HL-60 (cell line): ENCODE measurements around the gene CLEC2B.

Experiments used
- GABPA ChIP-seq: IDR thresholded peaks from 2 replicates; pipeline ENCODE4 v1.6.1; 2012; ENCODE audit warnings: low read depth
- POLR2AphosphoS5 ChIP-seq: IDR thresholded peaks from 2 replicates; pipeline ENCODE4 v1.6.1; 2012; ENCODE audit warnings: low read depth
- TF ChIP-seq, protein P1 (sequence below): IDR thresholded peaks from one replicate; pipeline ENCODE4 v1.5.1; 2011; ENCODE audit warnings: low read length, control low read depth, inconsistent platforms; ENCODE audit not compliant: insufficient read depth
- TF ChIP-seq, protein P2 (sequence below): IDR thresholded peaks from 2 replicates; pipeline ENCODE4 v1.6.1; 2012; ENCODE audit warnings: low read depth; ENCODE audit not compliant: insufficient replicate concordance

DNA sequence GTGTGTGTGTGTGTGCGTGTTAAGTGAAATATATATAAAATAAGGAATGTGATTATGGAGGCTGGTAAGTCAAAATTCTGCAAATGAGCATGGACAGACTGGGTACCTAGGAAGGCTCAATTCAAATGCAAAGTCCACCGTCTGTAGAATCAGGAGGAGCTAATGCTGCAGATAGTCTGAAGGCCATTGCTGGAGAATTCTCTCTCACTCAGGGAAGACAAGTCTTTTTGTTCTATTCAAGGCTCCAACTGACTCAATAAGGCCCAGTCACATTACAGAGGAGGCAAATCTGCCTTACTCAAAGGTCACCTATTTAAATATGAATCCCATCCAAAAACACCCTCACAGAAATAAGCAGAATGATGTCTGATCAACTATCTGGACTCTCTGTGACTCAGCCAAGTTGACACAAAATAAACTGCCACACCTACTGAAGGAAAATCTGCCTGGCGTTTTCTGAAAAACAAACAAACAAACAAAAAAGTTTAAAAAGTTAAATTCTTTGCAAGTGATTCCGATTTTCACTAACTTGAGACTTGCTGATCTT is 11.5 kb upstream of the CLEC2B start:
- TF ChIP-seq POLR2AphosphoS5 (no peak), GABPA (no peak)
- TF ChIP-seq, protein P1, sequence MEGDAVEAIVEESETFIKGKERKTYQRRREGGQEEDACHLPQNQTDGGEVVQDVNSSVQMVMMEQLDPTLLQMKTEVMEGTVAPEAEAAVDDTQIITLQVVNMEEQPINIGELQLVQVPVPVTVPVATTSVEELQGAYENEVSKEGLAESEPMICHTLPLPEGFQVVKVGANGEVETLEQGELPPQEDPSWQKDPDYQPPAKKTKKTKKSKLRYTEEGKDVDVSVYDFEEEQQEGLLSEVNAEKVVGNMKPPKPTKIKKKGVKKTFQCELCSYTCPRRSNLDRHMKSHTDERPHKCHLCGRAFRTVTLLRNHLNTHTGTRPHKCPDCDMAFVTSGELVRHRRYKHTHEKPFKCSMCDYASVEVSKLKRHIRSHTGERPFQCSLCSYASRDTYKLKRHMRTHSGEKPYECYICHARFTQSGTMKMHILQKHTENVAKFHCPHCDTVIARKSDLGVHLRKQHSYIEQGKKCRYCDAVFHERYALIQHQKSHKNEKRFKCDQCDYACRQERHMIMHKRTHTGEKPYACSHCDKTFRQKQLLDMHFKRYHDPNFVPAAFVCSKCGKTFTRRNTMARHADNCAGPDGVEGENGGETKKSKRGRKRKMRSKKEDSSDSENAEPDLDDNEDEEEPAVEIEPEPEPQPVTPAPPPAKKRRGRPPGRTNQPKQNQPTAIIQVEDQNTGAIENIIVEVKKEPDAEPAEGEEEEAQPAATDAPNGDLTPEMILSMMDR: no peak
- TF ChIP-seq, protein P2, sequence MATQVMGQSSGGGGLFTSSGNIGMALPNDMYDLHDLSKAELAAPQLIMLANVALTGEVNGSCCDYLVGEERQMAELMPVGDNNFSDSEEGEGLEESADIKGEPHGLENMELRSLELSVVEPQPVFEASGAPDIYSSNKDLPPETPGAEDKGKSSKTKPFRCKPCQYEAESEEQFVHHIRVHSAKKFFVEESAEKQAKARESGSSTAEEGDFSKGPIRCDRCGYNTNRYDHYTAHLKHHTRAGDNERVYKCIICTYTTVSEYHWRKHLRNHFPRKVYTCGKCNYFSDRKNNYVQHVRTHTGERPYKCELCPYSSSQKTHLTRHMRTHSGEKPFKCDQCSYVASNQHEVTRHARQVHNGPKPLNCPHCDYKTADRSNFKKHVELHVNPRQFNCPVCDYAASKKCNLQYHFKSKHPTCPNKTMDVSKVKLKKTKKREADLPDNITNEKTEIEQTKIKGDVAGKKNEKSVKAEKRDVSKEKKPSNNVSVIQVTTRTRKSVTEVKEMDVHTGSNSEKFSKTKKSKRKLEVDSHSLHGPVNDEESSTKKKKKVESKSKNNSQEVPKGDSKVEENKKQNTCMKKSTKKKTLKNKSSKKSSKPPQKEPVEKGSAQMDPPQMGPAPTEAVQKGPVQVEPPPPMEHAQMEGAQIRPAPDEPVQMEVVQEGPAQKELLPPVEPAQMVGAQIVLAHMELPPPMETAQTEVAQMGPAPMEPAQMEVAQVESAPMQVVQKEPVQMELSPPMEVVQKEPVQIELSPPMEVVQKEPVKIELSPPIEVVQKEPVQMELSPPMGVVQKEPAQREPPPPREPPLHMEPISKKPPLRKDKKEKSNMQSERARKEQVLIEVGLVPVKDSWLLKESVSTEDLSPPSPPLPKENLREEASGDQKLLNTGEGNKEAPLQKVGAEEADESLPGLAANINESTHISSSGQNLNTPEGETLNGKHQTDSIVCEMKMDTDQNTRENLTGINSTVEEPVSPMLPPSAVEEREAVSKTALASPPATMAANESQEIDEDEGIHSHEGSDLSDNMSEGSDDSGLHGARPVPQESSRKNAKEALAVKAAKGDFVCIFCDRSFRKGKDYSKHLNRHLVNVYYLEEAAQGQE: no peak
